Hepatocyte (in vitro differentiated cells): ENCODE measurements around the gene MS4A4E.

Experiments used
- EZH2 ChIP-seq: fragments of 200-600 bp; sonication (generic); IDR thresholded peaks from 2 replicates; pipeline ENCODE4 v1.6.1; 2016; ENCODE audit warnings: antibody characterized with exemption, mild to moderate bottlenecking, borderline replicate concordance
- EZH2phosphoT487 ChIP-seq: fragments of 200-600 bp; sonication (generic); IDR thresholded peaks from one replicate; pipeline ENCODE4 v1.6.1; 2018; ENCODE audit warnings: antibody characterized with exemption, mild to moderate bottlenecking, low read depth, moderate library complexity; ENCODE audit not compliant: unreplicated experiment, severe bottlenecking
- TF ChIP-seq, protein P1 (sequence below): fragments of 200-600 bp; sonication (generic); IDR thresholded peaks from 2 replicates; pipeline ENCODE4 v1.5.1; 2016; ENCODE audit warnings: antibody characterized with exemption, mild to moderate bottlenecking; ENCODE audit not compliant: poor library complexity

DNA sequence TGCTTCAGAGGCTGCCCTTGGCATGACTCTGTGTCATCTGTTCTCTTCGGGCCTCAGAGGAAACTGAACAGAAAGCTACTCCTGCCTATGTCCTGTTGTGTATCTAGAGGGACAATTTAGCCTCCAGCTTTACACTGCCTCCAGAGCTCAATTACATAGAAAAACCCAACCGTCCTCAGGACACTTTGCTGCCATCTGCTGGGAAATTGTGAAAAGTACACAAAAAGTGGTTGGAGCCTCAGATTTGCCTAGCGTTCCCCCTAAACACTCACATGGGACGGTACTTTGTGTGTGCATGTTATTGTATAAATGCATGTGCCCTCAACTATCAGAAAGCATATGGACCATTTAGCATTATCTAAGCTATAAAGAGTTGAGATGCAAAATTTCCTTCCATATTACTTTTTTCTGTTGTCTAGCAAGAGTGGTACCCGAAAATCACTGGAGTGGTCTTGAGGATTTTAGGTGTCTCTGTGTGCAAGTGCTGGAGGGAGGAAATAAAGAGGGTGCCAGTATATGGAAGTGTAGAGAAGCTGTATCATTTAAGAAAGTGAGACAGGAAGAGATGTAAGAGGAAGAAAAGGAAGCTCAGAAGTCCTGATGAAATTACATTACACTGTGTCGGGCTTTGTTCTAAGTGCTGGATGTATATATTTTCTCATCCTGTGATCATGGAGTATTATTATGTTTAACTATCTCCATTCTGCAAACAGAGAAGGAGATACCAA, 8.7 kb upstream of the MS4A4E start:
- TF ChIP-seq, protein P1, sequence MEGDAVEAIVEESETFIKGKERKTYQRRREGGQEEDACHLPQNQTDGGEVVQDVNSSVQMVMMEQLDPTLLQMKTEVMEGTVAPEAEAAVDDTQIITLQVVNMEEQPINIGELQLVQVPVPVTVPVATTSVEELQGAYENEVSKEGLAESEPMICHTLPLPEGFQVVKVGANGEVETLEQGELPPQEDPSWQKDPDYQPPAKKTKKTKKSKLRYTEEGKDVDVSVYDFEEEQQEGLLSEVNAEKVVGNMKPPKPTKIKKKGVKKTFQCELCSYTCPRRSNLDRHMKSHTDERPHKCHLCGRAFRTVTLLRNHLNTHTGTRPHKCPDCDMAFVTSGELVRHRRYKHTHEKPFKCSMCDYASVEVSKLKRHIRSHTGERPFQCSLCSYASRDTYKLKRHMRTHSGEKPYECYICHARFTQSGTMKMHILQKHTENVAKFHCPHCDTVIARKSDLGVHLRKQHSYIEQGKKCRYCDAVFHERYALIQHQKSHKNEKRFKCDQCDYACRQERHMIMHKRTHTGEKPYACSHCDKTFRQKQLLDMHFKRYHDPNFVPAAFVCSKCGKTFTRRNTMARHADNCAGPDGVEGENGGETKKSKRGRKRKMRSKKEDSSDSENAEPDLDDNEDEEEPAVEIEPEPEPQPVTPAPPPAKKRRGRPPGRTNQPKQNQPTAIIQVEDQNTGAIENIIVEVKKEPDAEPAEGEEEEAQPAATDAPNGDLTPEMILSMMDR = peak; percentile 53
- TF ChIP-seq EZH2phosphoT487 = no peak
- no peak for TF ChIP-seq EZH2
